CD4-positive, alpha-beta T cell treated with Interleukin-12 subunit alpha and Interleukin-12 subunit beta, for 1 hour (primary cell): ENCODE results near the gene TYRO3.

Experiments used
- DNase-seq: peaks from one replicate; pipeline ENCODE4 v3.0.0-alpha.2; 2020

TYRO3 gene

GRCh38 chr15:41609123-41609522, 50.1 kb downstream of the TYRO3 start:
- no peak for DNase-seq

- no peak for DNase-seq
Observed at GRCh38 chr15:41610048-41610447, 51.0 kb downstream of the TYRO3 start.

GRCh38 chr15:41620536-41621199, 61.7 kb downstream of the TYRO3 start:
- DNase-seq, result no peak

GRCh38 chr15:41621200-41622193, 62.5 kb downstream of the TYRO3 start:
- DNase-seq, result peak; percentile 84

DNA sequence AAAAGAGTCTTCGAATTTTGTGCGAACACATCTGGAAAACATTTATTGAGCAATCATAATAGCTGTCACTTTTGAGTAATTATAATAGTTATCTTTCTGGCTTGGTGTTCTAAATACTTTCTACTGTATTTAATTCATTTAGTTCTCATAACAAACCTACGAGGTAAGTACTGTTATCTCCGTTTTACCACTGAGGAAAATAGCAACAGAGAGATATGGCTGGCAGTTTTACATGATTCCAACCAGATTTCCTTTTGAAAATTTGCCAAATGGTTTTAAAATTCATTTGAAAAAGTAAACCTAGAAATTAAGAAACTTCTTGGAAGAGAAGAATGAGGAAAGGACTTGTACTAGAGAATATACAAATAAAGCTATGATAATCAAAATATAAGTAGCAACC, 63.9 kb downstream of the TYRO3 start:
- no peak for DNase-seq

DNA sequence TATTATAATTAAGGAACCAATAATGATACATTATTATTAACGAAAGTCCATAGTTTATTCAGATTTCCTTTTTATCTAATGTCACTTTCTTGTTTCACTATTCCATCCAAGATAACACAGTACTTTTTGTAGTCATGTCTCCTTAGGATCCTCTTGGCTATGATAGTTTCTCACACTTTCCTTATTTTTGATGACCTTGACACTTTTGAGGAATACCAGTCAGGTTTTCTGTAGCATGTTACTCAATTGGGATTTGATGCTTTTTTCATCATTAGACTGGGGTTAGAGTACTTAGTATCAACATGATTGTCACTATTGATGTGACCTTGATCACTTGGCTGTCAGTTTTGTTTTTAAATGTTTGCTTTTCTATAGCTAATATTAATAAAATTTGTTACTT, 68.2 kb downstream of the TYRO3 start:
- DNase-seq, result no peak

DNA sequence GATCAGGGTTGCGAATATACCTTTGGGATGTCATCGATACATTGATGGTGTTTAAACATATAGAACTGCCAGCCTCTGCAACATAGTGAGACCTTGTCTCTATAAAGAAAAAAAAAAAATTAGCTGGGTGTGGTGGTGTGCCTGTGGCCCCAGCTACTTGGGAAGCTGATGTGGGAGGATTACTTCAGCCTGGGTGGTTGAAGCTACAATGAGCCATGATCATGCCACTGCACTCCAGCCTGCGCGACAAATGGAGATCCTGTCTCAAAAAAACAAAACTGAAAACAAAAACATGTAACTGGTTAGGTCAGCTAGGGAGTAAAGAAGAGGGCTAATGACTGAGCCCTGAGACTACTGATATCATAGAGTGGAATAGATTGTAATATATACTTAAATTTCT, 70.5 kb downstream of the TYRO3 start:
- no peak for DNase-seq

DNA sequence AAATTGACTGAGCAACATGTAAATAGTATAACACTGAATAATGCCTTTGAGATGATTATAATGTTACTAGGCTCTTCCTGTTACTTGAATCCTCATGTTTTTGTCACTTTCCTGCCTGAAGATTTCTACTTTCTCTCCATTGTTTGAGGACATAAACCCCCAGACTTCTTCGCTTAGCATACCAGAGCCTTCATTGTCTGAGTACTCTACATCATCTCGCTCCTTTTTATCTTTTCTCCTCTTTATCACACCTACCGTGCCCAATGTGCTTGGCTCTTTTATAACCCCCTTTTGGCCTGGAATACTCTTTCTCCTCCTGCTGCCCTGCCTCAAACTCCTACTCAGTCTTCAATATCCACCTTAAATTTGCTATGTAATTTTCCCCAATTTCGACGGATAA, 70.9 kb downstream of the TYRO3 start:
- no peak for DNase-seq

DNA sequence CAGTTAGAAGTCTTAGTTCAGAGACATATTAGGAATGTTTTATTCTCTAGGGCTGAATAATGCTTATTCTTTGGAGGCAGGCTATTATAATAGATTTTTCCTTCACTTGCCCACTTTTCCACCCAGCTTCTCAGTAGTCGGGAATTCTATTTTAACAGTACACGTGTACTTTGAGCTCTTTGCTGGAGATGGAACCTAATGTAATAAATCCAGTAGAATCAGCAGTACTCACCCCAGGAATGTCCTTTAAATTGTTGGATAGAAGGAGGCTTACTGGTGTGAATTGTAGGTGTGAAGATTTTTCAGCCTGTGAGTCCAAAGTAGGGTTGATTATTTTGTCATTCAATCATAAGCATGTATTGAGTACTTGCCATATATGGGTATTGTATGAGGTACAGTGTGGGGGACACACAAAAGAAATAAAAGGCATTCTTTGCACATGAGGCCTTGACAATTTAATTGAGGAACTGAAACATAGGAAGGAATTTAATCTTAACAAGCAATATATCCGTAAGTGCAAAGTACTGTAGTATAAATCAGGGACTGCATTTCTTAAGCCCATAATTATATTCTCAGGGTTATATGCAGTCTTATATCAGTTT, 71.7 kb downstream of the TYRO3 start:
- no peak for DNase-seq

GRCh38 chr15:41631880-41632470, 73.0 kb downstream of the TYRO3 start:
- no peak for DNase-seq
